GM21381 (cell line): Measurements from ENCODE around the gene SMG6.

Experiments
- ATAC-seq: cut with Tn5 transposase; IDR thresholded peaks from one replicate; pipeline ENCODE4 v1.9.1; 2021; ENCODE audit warnings: mild to moderate bottlenecking, moderate library complexity; ENCODE audit not compliant: unreplicated experiment

SMG6 gene

DNA sequence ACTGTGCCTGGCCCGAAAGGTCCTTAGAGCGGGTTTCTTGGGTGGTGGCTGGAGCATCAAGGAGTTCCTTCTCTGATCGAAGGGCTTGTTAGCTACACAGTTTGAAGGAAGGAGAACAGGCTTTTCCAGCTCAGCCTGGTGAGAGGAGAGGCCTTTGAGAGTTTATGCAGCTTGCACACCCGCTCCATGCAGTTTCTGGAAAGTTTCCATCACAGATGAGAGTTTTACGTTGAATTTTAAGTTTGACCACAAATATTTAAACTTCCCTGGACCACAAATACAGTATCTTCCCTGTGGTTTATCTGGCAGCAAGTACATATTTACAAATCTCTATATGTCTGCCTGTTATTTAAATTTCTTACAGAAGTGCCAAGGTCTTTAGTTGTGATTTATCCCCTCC lies 191.9 kb downstream of the SMG6 start:
- ATAC-seq, result no peak

GRCh38 chr17:2110436-2110835 lies 193.1 kb downstream of the SMG6 start:
- ATAC-seq, result no peak

- ATAC-seq, result no peak
These were observed 195.4 kb downstream of the SMG6 start for GRCh38 chr17:2108170-2108569.

DNA sequence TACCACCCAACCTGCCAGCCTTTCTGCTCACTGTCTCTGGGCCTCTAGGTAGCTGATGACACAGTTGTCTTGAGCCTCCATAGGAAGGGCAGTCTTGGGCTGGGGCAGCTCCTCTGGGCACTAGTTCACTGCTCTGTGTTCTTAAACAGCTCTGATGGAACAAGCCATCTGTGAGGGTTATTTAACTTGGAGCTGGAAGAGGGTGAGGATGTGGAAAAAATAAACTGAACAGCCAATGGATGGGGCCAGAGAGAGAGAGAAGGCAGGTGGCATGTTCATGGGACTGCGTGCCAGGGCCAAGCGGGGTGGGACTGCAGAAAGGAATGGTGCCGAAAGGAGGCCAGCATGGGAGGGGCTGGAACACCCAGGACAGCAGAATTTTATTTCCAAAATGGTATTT lies 196.1 kb downstream of the SMG6 start:
- ATAC-seq, result no peak

DNA sequence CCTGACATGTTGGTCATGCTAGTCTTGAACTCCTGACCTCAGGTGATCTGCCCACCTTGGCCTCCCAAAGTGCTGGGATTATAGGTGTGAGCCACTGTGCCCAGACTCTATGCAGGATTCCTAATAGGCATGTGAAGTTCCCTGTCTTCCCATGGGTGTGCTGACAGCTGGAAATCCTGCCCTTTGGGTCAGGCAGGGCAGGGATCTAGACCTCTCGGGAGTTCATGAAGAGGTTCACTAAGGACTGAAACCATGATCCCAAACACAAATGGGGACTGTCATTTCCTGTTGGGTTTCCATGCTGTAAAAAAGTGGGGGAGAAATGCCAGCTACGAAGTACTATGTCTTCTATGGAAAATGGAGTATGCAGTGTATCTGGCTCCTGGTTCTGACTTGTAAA lies 196.5 kb downstream of the SMG6 start:
- no peak for ATAC-seq

GRCh38 chr17:2106308-2106955 lies 197.2 kb downstream of the SMG6 start:
- ATAC-seq, result no peak

DNA sequence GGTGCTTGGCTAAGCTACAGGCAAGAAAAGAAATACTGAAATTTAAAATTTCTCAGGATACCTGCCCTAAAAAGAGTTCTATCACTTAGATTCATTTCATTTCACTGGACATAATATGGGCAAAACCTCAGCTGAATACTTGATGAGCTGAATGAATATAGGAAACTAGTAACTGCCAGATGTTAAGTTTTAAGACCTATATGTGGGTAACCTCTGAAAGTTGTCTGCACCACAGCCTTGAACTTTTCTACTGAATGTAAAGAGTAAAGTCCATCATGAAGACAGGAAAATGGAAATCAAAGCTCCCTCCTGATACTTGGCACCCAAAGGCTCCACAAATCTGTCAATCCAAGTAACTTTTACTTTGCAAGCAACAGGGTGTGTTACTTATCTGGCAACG lies 197.9 kb downstream of the SMG6 start:
- no peak for ATAC-seq

DNA sequence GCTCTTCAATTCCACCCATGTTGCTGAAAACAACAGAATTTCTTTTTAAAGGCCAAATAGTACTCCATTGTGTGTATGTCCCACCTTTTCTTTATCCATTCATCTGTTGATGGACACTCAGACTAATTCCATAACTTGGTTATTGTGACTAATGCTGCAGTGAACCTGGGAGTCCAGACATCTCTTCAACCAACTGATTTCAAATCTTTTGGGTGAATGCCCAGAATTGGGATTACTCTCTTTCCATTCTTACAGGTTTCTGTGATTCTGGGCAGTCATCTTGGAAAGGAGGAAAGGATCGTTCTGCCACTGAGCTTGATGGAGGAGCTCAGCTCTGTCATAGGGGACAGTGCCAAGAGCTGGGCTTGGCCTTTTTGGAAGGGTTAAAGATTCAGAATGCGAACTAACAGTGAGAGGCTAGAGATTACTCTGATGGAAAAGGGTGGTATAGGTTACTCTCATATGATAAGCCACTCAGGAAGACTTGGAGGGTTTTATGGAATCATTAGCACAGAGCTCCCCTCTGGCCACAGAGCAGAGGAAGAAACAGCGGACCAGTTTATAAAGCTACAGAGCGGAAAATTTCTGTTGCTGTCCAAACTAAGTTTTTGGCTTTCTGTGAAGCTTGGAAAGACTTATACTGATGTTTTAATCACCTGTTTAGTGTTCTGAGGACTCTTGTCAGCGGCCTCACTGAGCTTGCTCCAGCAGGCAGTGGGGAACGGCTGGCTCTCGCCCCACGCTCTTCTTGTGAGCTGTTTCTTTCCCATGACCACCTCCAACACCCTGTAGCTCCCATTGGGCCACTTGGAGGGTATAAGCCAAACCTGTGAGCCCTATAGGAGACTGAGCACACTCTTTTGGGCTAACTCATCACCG lies 200.4 kb downstream of the SMG6 start:
- ATAC-seq, result no peak

DNA sequence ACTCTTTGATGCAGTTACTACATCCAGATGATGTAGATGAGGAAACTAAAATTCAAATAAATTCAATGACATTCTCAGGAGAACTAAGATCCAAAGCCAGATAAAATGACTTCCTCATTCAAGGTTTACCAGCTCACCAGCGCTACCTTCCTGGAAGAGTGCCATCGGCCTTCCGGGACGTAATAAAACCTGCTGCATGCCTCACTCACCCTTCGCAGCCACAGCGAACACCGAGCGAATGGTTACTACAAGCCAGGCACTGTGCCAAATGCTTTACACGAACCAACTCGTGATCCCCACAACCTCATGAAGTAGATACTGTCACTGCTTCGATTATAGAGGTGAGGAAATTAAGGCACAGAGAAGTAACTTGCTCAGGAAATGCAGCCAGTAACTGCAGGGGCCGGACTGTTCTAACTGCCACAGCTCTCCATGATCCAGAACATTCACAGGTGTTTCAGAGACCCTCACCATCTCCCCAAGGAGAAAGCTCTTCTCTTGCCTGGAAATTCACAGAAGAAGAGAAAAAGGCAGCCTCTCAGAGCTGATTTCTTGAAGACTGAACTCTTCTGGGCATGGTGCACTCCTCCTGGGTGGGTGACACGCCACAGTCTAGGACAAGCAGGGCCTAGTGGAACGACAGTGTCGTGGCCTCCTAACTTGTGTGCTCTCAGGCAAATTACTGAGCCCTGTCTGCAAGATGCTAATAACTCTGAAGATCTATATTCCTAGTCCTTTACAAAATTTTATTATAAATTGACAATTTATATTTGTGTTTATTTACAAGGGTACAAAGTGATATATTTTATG lies 201.9 kb downstream of the SMG6 start:
- ATAC-seq, result no peak

DNA sequence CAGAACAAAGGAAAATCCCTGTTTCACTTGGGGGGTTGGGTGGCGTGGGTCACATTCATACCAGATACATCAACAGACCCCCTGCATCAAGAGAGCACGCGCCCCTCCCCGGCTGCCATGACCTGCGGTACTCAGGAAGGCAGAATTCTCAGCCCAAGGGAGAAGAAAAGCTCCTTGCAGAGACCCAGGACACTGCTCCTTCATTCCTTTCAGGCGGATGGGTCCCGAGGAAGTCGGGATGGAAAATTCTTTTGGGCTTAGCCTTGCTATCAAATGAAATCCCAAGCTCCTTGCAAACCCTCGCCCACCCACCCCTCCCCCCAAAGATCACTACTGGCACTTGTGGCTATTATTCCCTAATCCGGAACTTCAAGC lies 208.1 kb downstream of the SMG6 start:
- no peak for ATAC-seq

DNA sequence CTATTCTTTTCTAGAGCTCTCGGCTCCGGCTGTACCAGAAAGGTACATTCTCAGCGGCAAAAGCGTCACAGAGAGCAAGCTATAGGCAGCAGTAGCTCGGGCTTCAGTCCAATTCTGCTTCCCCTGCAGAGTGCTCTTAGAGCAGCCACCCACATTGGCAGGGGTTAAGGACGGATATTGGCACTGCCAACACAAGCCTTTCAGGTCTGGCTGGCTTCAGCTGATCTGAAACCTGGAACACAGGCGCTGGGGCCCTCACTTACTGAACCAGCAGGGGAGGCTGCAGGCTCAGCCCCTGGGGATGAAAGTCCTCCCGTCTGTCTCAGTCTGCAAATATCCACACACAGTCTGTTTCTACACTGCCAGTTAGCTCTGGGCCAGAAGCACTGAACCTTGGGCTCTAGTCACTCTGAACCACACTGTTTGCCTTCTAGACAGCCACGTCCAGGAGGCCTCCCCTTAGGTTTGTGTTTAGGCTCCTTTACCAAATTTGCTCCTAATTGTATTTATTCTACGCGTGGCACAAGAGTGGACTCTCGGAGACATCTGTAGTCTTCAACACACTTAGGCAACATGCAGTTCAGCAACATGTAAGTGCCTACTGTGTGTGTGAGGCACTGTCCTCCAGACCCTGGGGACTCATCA lies 208.6 kb downstream of the SMG6 start:
- ATAC-seq, result no peak

- ATAC-seq, result no peak
These were observed 210.2 kb downstream of the SMG6 start for GRCh38 chr17:2093349-2093748.

- no peak for ATAC-seq
These were observed 211.3 kb downstream of the SMG6 start for GRCh38 chr17:2092253-2092652.

DNA sequence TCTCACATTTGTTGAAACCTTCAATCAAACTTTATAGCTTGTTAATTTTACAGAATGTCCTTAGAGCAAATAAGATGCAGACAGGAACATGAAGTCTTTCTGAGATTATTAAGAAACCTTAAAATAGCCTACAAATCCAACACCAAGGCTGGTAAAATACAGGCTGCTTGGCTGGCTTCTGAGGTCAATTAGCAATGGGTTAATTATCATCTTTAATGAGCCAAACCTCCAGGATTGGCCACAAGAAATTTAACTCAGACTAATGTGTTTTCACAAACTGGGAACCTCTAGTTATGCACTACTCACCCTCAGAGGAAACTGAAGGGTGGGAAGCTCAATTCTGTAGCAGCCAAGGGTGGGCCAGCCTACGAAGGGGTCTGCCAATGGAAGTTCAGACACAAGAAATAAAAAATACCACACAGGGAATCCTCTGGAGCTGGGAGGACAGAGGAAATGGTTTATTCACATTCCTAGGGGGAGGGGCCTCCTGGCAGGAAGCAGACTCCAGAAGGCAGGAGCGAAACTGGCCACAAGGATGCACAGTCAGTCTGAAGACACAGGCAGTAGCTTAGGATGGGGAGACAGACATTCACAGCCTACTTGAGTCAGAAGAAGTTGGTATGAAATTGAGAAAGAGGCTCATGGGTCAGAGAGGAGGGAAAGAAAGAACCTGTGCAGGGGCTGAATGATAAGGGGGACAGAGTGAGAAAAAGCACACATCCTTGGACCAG lies 212.6 kb downstream of the SMG6 start:
- ATAC-seq, result no peak

DNA sequence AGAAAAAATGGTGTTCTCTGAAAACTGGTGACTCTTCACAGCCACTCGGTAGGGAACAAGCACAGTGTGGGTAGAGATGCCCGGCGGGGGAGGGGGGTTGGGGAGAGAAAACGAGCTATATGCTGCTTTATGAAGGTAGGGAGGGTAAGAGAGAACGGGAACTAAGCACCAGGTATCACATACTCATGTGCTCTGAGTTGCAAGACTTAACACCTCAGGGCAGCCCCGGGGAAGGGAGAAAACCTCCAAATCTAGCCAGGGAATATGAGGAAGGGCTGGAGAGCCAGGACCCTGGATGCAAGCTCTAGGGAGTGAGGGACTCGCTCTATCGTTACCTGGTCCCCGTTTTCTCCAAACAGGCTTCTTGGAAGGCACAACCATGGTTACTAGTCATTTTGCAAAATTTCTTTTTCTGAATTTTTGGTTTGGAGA lies 213.4 kb downstream of the SMG6 start:
- no peak for ATAC-seq

- ATAC-seq, result peak; percentile 18
These were observed 214.6 kb downstream of the SMG6 start for GRCh38 chr17:2089021-2089422.

- ATAC-seq, result peak; percentile 34
These were observed 215.9 kb downstream of the SMG6 start for GRCh38 chr17:2087597-2088211.

DNA sequence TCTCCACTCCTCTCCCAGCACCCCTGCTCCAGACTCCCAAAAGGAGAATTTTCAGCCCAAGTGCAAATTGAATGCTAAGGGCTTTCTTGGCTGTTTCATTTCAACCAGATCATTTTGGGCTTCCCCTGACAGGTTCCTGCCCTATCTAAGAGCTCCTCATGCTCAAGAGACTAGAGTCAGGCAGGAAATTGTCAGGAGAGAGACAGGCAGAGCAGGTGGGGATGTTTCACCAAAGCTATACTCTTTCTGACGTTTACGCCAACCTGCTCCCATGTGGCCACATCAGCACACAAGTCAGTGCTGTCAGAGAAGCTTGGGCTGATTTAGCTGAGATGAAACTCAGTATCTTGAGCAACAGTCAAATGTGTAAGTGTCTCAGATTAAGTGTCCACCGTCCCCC lies 217.3 kb downstream of the SMG6 start:
- no peak for ATAC-seq

DNA sequence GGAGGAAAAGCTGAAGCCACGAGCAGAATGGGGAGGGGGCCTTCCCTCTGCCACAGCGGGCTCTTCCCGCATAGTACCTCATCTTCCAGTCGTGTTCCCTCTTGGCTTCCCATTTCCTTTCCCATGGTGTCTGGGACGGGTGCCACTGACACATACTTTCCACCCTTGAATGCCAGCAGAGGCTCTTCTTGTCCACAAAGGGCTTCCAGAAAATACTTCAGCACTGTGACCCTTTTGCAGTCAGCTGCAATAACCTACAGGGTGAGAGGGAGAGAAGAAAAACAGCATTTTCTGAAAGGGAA lies 218.0 kb downstream of the SMG6 start:
- ATAC-seq, result no peak
